ENCODE results near the gene GJD3. TPM values are rescaled to one million over a fixed set of nuclear protein-coding genes. Genes with fewer than 3 reads are reported as not detected.
A peak's percentile ranks its signal among the peaks of the same experiment; 100 is the strongest.

The GJD3 gene
- total and polyA plus RNA-seq, 2 of the 4 experiments (the other 2 are of a cell fraction): 0.10 TPM; not detected in 1

- intact Hi-C loops (cut with micrococcal nuclease): no loop called here
Measured at GRCh38 chr17:40352237-40352778, 12.2 kb downstream of the GJD3 start.

More at GRCh38 chr17:40352237-40352778, 12.2 kb downstream of the GJD3 start:
- H2AK9ac ChIP-seq (replicated peaks; ENCODE audit: low read depth, low read length, poor library complexity): no peak overlapping the region
- peaks cover 52% of the 10 kb centered on the region for H4K20me1 ChIP-seq (ENCODE audit: insufficient read depth, low read length)
- ATAC-seq (ENCODE audit: low read depth) (no peak), DNase-seq (no peak)
- no peaks in the 10 kb centered on the region for H3K27me3 ChIP-seq (ENCODE audit: control insufficient read depth, insufficient read depth, low read length)
- ChIA-PET CTCF (interaction anchor here (1.4 kb wide), 1 partner anchor 49 kb away, joined by 4 read pairs; no protein-coding TSS in a partner anchor), POLR2A (ENCODE audit: unreplicated experiment) (interaction anchor here (0.6 kb wide), 1 partner anchor 46 kb away, joined by 3 read pairs; no protein-coding TSS in a partner anchor)
- no peak overlapping the region for H3K14ac ChIP-seq (replicated peaks; ENCODE audit: low read depth, low read length)
- H2BK120ac ChIP-seq (ENCODE audit: low read depth, low read length): no peak overlapping the region
- no peak overlapping the region for H3K27ac ChIP-seq (ENCODE audit: insufficient read depth, low read length)
- peak overlapping the region; percentile 56 for H2AFZ ChIP-seq (replicated peaks; ENCODE audit: low read length, poor library complexity)
- peaks cover 24% of the 10 kb centered on the region for H3K4me1 ChIP-seq (ENCODE audit: control insufficient read depth, insufficient read depth, low read length)
- no peak overlapping the region for H3K56ac ChIP-seq (ENCODE audit: extremely low read depth, insufficient read depth, low read length)
- H3K36me3 ChIP-seq (ENCODE audit: control insufficient read depth, insufficient read depth, low read length): peaks cover 63% of the 10 kb centered on the region
- H2BK15ac ChIP-seq (ENCODE audit: low read depth, low read length): no peak overlapping the region
- no TSS peak for BruUV-seq (replicated peaks)
- no peak overlapping the region for H3K4me3 ChIP-seq (ENCODE audit: insufficient read depth, low read depth, low read length)
- in situ Hi-C loops (cut with MboI; ENCODE audit: low sequenced_read_pairs): loop anchor here (5.0 to 25.0 kb wide), 4 partner anchors 50 to 1310 kb away; partner anchors contain the start of genes KRT27, KRT28 and WIPF2
- no peak overlapping the region for H4K91ac ChIP-seq (ENCODE audit: insufficient read depth, low read depth, low read length)
- 63% methylated on average over 2 of the region's 7 CpGs; no CpG with 5 or more reads in 1 of the 2 experiments for WGBS, 2 experiments (ENCODE audit: extremely low coverage in 2 of 2, insufficient read length in 1 of 2)
- no peaks in the 10 kb centered on the region for H3K9me3 ChIP-seq (ENCODE audit: control insufficient read depth, insufficient read depth, low read length)
- no peak overlapping the region for H3K4ac ChIP-seq (ENCODE audit: low read depth, low read length)
- H2AK5ac ChIP-seq (ENCODE audit: low read depth, low read length): no peak overlapping the region
- no peak overlapping the region for H4K8ac ChIP-seq (ENCODE audit: low read depth in 2 of 2, low read length in 2 of 2)
- H3K9ac ChIP-seq (ENCODE audit: low read depth, low read length): no peak overlapping the region
- TF ChIP-seq RFX5 (IDR thresholded peaks at IDR 0.05; ENCODE audit: low read depth, low read length) (no peak), ELK1 (IDR thresholded peaks at IDR 0.05; ENCODE audit: borderline replicate concordance, low read depth, low read length) (no peak), CEBPB (IDR thresholded peaks at IDR 0.05; ENCODE audit: low read depth, low read length) (no peak), FOS (IDR thresholded peaks at IDR 0.05; ENCODE audit: low read depth, low read length) (no peak), MAZ (IDR thresholded peaks at IDR 0.05; ENCODE audit: borderline replicate concordance, low read depth, low read length) (no peak), NFE2L2 (IDR thresholded peaks at IDR 0.05; ENCODE audit: low read depth, low read length) (no peak), CHD1 (IDR thresholded peaks at IDR 0.05; ENCODE audit: low read depth, low read length) (no peak), SMC3 (IDR thresholded peaks at IDR 0.05; ENCODE audit: low read depth, low read length) (no peak)
- H4K5ac ChIP-seq (ENCODE audit: low read depth, low read length): no peak overlapping the region
- no peak overlapping the region for H3K4me2 ChIP-seq (ENCODE audit: low read depth, low read length)
- H2BK20ac ChIP-seq (ENCODE audit: low read depth, low read length): no peak overlapping the region
- no peak overlapping the region for H2BK5ac ChIP-seq (ENCODE audit: low read depth, low read length, poor library complexity, severe bottlenecking)
- peaks cover under 1% of the 10 kb centered on the region for H3K9me1 ChIP-seq (ENCODE audit: insufficient read depth, low read length)
- no peak overlapping the region for H3K18ac ChIP-seq (ENCODE audit: low read depth, low read length)
- no peak overlapping the region for H3K23ac ChIP-seq (ENCODE audit: low read depth, low read length)
- peaks cover 27 to 70% of the 10 kb centered on the region in 2 experiments for H3K79me1 ChIP-seq (ENCODE audit: low read depth in 1 of 2, low read length in 2 of 2)
- dilution Hi-C loops (cut with HindIII; ENCODE audit: low sequenced_read_pairs, unreplicated experiment): no loop called here
